ENCODE measurements around the gene DSCAM.

- TF ChIP-seq CTCF (IDR thresholded peaks at IDR 0.05 in 8 of 11, conservative IDR thresholded peaks at IDR 0.05 in 3 of 11), result no peak
- TF ChIP-seq POLR2A (IDR thresholded peaks at IDR 0.05), result no peak
- no peak for TF ChIP-seq POLR2AphosphoS5 (IDR thresholded peaks at IDR 0.05)
Measured at GRCh38 chr21:40140675-40141074, 706.3 kb downstream of the DSCAM start.

All from spleen (tissue), 7 donors.